Measurements from ENCODE around the gene SCUBE2. TPM values are rescaled to one million over a fixed set of nuclear protein-coding genes. Genes with fewer than 3 reads are reported as not detected.
"Not testable (repeated sequence)": the region's sequence is repeated elsewhere in the genome, so short reads cannot be mapped to it uniquely, and the experiment has no call there.

Gene SCUBE2
- total RNA-seq, 1 donor from 2014 or later = 1.9 TPM

GRCh38 chr11:8988329-8989234, 102.8 kb downstream of the SCUBE2 start:
- DNase-seq (ENCODE audit: extremely low spot score, unreplicated experiment) = no peak
- Mint-ChIP-seq H3K9me3 (ENCODE audit: unreplicated experiment) (no peaks in the 10 kb centered on the region), H3K4me3 (ENCODE audit: unreplicated experiment) (no peak overlapping the region), H3K27ac (ENCODE audit: unreplicated experiment) (no peak overlapping the region), H3K4me1 (ENCODE audit: unreplicated experiment) (peaks cover 2% of the 10 kb centered on the region), H3K36me3 (ENCODE audit: unreplicated experiment) (no peaks in the 10 kb centered on the region), H3K27me3 (ENCODE audit: unreplicated experiment) (no peaks in the 10 kb centered on the region)
- no peak for TF ChIP-seq CTCF (IDR thresholded peaks at IDR 0.05)

GRCh38 chr11:8987446-8987845, 104.0 kb downstream of the SCUBE2 start:
- no peak overlapping the region for H3K27ac Mint-ChIP-seq (ENCODE audit: unreplicated experiment)
- H3K4me1 Mint-ChIP-seq (ENCODE audit: unreplicated experiment) = peaks cover 2% of the 10 kb centered on the region
- H3K4me3 Mint-ChIP-seq (ENCODE audit: unreplicated experiment) = no peak overlapping the region
- TF ChIP-seq CTCF (IDR thresholded peaks at IDR 0.05) = no peak
- H3K9me3 Mint-ChIP-seq (ENCODE audit: unreplicated experiment) = no peaks in the 10 kb centered on the region
- no peaks in the 10 kb centered on the region for H3K36me3 Mint-ChIP-seq (ENCODE audit: unreplicated experiment)
- no peak for DNase-seq (ENCODE audit: extremely low spot score, unreplicated experiment)
- no peaks in the 10 kb centered on the region for H3K27me3 Mint-ChIP-seq (ENCODE audit: unreplicated experiment)

- H3K4me3 Mint-ChIP-seq (ENCODE audit: unreplicated experiment); H3K36me3 Mint-ChIP-seq (ENCODE audit: unreplicated experiment); H3K27ac Mint-ChIP-seq (ENCODE audit: unreplicated experiment); DNase-seq (ENCODE audit: extremely low spot score, unreplicated experiment); H3K27me3 Mint-ChIP-seq (ENCODE audit: unreplicated experiment); H3K4me1 Mint-ChIP-seq (ENCODE audit: unreplicated experiment); H3K9me3 Mint-ChIP-seq (ENCODE audit: unreplicated experiment): not testable (repeated sequence)
These were observed 104.6 kb downstream of the SCUBE2 start for GRCh38 chr11:8986772-8987171.

GRCh38 chr11:8985462-8985861, 105.9 kb downstream of the SCUBE2 start:
- TF ChIP-seq CTCF (IDR thresholded peaks at IDR 0.05) = no peak
- DNase-seq (ENCODE audit: extremely low spot score, unreplicated experiment) = no peak
- Mint-ChIP-seq H3K36me3 (ENCODE audit: unreplicated experiment) (no peaks in the 10 kb centered on the region), H3K4me3 (ENCODE audit: unreplicated experiment) (no peak overlapping the region), H3K9me3 (ENCODE audit: unreplicated experiment) (no peaks in the 10 kb centered on the region), H3K27ac (ENCODE audit: unreplicated experiment) (no peak overlapping the region), H3K4me1 (ENCODE audit: unreplicated experiment) (peaks cover 2% of the 10 kb centered on the region), H3K27me3 (ENCODE audit: unreplicated experiment) (no peaks in the 10 kb centered on the region)

GRCh38 chr11:8983552-8983951, 107.8 kb downstream of the SCUBE2 start:
- Mint-ChIP-seq H3K4me3 (ENCODE audit: unreplicated experiment) (no peak overlapping the region), H3K36me3 (ENCODE audit: unreplicated experiment) (peaks cover 2% of the 10 kb centered on the region), H3K27ac (ENCODE audit: unreplicated experiment) (no peak overlapping the region), H3K27me3 (ENCODE audit: unreplicated experiment) (no peaks in the 10 kb centered on the region), H3K4me1 (ENCODE audit: unreplicated experiment) (no peaks in the 10 kb centered on the region), H3K9me3 (ENCODE audit: unreplicated experiment) (no peaks in the 10 kb centered on the region)
- TF ChIP-seq CTCF (IDR thresholded peaks at IDR 0.05) = no peak
- DNase-seq (ENCODE audit: extremely low spot score, unreplicated experiment) = no peak

All from osteocyte (in vitro differentiated cells).